HG02852 (cell line): ENCODE measurements around the gene TNFRSF1A.
"Not testable (repeated sequence)": the region's sequence is repeated elsewhere in the genome, so short reads cannot be mapped to it uniquely, and the experiment has no call there.

Experiments
- ATAC-seq: cut with Tn5 transposase; IDR thresholded peaks from one replicate; pipeline ENCODE4 v1.9.1; 2021; ENCODE audit warnings: mild to moderate bottlenecking, moderate library complexity; ENCODE audit not compliant: unreplicated experiment

TNFRSF1A gene

DNA sequence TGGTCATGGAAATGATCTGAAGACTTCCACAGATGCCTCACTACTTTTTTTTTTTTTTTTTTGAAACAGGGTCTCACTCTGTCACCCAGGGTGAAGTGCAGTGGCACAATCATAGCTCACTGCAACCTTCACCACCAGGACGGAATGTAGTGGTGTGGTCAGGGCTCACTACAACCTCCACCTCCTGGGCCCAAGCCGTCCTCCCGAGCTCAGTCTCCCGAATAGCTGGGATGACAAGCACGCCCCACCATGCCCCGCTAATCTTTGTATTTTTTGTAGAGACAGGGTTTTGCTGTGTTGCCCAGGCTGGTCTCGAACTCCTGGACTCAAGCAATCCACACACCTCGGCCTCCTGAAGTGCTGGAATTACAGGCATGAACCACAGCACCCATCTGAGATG lies 3.3 kb downstream of the TNFRSF1A start:
- ATAC-seq, result not testable (repeated sequence)

- ATAC-seq, result no peak
Observed at GRCh38 chr12:6337958-6338433, 3.9 kb downstream of the TNFRSF1A start.

- no peak for ATAC-seq
Observed at GRCh38 chr12:6336889-6337853, 4.7 kb downstream of the TNFRSF1A start.

DNA sequence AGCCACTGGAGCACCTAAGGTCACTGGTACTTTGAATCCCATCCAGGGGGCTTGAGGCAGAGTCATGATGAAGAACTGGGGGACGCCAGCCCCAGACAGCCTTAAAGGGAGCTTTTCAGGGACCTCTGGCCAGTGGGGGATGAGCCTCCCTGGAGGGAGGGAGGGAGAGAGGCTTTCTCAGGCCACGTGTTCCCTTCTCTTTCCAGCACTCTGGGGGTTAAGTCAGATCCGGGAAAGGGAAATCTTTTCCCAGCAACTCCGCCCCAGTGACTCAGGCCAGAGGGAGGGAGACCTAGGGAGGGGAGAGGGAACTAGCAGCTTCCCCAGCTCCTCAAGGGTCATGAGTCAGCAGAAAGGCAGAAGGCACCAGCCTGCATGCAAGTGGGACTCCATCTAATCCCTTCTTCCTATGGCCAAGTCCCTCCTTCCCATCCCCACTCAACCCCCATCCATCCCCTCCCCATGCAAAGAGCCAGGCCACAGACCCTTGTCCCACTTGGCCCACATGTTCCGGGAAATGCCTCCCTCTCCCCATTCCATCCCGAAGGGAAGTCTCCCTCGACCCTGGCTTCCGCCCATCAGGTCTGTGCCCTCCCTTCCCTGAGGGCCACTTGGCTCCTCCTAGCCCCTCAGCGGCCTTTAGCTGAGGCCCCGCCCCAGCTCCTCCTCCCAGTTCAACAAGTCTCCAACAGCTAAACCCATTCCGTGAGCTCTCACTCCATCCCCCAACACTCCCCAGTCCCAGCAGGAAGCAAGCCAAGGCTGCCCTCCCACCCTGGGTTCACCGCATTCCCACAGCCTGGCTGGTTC lies 5.6 kb downstream of the TNFRSF1A start:
- no peak for ATAC-seq

DNA sequence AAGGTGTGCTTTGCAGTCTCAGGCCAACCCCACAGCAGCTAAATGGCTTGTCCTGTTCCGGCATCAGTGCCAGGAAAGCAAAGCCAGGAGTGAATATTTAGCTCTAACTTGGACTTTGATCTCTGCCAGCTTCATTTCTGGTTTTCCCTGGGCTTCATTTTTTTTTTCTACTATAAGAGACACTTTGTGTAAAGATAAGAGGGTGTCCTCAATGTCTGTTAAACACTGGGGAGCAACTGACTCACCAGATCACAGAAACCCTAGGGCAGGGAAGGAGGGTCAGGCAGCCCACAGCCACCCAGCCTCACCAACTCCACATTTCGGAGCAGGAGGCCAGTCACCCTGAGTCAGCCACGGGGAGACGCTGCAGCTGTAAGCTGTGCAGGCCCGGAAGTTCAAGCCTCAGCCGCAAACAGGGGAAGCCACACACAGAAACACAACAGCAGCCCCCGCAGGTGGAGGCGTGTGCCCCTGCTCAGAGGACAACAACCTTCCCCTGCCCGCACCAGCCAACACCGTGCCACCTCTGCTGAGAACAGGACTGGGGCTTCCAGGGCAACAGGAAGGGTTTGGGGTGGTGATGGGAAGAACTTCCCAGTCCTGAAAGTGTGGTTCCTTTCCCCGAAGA lies 6.3 kb downstream of the TNFRSF1A start:
- peak; percentile 78 for ATAC-seq

DNA sequence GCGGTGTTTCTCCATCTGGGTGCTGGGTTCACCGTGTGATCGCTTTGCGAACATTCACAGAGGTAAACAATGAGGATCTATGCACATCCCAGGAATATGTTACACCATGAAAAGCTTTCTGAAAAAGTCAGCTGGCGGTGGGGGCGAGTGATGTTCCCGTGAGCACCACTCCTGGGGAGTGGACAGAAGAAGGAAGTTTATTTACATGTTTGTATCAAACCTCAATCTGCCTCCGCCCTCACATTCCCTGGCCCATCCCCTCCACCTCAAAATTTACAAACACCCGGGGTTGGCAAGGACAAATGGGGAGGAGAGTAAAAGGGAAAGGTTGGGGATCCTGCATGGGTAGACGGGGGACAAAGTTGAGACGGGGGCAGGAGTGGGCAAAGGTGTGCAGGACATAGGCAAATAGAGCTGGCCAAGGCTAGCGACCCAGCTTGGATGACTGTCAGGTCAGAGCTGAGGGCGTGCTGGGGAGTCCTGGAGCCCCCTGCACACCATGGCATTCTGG lies 6.9 kb downstream of the TNFRSF1A start:
- ATAC-seq, result no peak

DNA sequence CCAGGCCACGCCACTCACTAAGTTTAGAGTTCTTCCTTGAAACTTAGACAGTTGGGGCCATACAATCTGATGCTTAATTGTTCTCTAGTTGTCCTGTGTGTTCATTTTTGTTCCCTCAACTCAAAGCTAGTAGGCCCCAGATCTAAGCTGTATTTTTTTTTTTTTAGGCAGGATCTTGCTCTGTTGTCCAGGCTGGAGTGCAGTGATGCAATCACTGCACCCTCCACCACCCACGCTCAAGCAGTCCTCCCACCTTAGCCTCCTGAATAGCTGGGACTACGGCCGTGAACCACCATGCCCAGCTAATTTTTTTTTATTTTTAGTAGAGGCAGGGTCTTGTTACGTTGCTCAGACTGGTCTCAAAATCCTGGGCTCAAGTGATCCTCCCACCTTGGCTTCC lies 7.5 kb downstream of the TNFRSF1A start:
- no peak for ATAC-seq

DNA sequence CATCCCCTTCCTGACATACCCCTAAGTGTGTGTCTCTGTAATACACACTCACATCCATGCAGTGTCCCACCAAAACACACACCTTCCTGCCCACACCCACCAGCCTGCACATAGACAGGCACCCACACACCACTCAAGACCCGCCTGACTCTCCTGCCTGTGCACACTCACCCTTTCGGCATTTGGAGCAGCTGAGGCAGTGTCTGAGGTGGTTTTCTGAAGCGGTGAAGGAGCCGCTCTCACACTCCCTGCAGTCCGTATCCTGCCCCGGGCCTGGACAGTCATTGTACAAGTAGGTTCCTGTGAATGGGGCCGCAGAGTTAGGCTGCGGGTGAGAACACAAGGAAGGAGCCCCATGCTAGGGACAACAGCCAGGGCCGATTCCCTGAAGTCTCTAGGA lies 8.3 kb downstream of the TNFRSF1A start:
- no peak for ATAC-seq

- ATAC-seq, result no peak
Observed at GRCh38 chr12:6333029-6333428, 8.8 kb downstream of the TNFRSF1A start.

- no peak for ATAC-seq
Observed at GRCh38 chr12:6332459-6332858, 9.4 kb downstream of the TNFRSF1A start.

GRCh38 chr12:6330999-6331714 lies 10.7 kb downstream of the TNFRSF1A start:
- no peak for ATAC-seq

- ATAC-seq, result no peak
Observed at GRCh38 chr12:6330192-6330591, 11.7 kb downstream of the TNFRSF1A start.

DNA sequence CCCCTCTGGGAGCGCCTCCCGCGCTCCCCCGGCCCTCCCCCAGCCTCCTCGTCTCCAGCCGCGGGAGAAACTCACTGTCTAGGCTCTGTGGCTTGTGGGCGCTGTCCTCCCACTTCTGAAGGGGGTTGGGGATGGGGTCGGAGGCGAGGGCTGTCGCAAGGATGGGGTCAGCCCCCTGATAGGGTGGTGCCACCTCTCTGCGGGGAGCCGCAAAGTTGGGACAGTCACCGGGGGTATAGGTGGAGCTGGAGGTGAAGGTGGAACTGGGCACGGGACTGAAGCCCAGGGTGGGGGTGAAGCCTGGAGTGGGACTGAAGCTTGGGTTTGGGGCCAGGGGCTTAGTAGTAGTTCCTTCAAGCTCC lies 12.2 kb downstream of the TNFRSF1A start:
- no peak for ATAC-seq

GRCh38 chr12:6328945-6329702 lies 12.8 kb downstream of the TNFRSF1A start:
- ATAC-seq, result no peak

- no peak for ATAC-seq
Observed at GRCh38 chr12:6328045-6328779, 13.7 kb downstream of the TNFRSF1A start.

GRCh38 chr12:6327229-6328041 lies 14.4 kb downstream of the TNFRSF1A start:
- ATAC-seq, result no peak

GRCh38 chr12:6326316-6327228 lies 15.3 kb downstream of the TNFRSF1A start:
- no peak for ATAC-seq
